Adrenal gland (tissue), 5 donors: Measurements from ENCODE around the gene CPXM2.

Source experiments
- CTCF ChIP-seq, 6 experiments: fragments of 450-650 bp in 4 of 6; fragments of 200-600 bp in 2 of 6; sonication (generic) in 1 of 6; IDR thresholded peaks; 1 replicate in 5 of 6; 2 replicates in 1 of 6; pipeline versions ENCODE4 v1.5.1 to v1.8.0; 2016 to 2021; ENCODE audit warnings: antibody characterized with exemption in 6 of 6, mild to moderate bottlenecking in 2 of 6, moderate library complexity in 1 of 6
- POLR2A ChIP-seq, 2 donors: fragments of 450-650 bp; IDR thresholded peaks; one replicate each; pipeline ENCODE4 v1.6.1; 2017; ENCODE audit warnings: antibody characterized with exemption in 2 of 2, mild to moderate bottlenecking in 2 of 2, moderate library complexity in 1 of 2
- donor health status: DM: no; HTN: no; CAD: no.

DNA sequence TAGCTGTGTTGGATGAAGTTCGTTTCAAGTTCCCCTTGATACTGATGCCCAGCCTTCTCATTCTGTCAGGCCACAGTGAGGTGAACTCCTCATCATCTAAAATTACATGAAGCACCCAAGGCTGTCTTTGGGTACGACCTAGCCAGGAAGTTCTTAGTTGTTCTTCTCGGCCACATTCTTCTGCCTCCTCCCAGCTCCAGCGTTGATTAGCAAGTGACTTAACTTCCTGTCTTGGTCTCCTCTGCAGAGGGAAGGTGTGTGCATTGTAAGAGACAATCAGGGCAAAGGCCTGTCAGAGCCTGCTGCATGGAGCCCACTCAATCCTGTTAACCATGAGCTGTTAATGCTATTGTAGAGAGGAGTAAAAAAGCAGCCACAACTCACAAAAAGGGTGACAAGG is 43.2 kb upstream of the CPXM2 start:
- TF ChIP-seq CTCF (IDR thresholded peaks at IDR 0.05) (no peak), POLR2A (IDR thresholded peaks at IDR 0.05) (no peak)
